ENCODE results near the gene SRSF4.
"Not testable (repeated sequence)": the region's sequence is repeated elsewhere in the genome, so short reads cannot be mapped to it uniquely, and the experiment has no call there.

SRSF4 gene

GRCh38 chr1:29181413-29182225, at the start of gene SRSF4:
SRSF4 (minus strand) TSS chr1:29181900; CDS start chr1:29181752, 148 bp downstream.
- peaks cover 5 to 13% of the 10 kb centered on the region in 2 donors for H3K36me3 ChIP-seq (ENCODE audit: control insufficient read depth in 1 of 2, insufficient read depth in 2 of 2, low read length in 2 of 2)
- H3K4me3 ChIP-seq (ENCODE audit: low read depth in 1 of 2, low read length in 2 of 2): peak within 1 kb of the TSS; percentile 78 to 87
- no peaks in the 10 kb centered on the region for H3K27me3 ChIP-seq (ENCODE audit: low read depth, low read length)
- H3K4me1 ChIP-seq (ENCODE audit: control insufficient read depth in 1 of 2, insufficient read depth in 2 of 2, low read length in 2 of 2): peaks cover 16 to 40% of the 10 kb centered on the region in 2 donors
- no peaks in the 10 kb centered on the region for H3K9me3 ChIP-seq (ENCODE audit: control insufficient read depth in 1 of 2, low read length in 2 of 2)
- H3K27ac ChIP-seq (ENCODE audit: low read length): peak within 1 kb of the TSS; percentile 99

DNA sequence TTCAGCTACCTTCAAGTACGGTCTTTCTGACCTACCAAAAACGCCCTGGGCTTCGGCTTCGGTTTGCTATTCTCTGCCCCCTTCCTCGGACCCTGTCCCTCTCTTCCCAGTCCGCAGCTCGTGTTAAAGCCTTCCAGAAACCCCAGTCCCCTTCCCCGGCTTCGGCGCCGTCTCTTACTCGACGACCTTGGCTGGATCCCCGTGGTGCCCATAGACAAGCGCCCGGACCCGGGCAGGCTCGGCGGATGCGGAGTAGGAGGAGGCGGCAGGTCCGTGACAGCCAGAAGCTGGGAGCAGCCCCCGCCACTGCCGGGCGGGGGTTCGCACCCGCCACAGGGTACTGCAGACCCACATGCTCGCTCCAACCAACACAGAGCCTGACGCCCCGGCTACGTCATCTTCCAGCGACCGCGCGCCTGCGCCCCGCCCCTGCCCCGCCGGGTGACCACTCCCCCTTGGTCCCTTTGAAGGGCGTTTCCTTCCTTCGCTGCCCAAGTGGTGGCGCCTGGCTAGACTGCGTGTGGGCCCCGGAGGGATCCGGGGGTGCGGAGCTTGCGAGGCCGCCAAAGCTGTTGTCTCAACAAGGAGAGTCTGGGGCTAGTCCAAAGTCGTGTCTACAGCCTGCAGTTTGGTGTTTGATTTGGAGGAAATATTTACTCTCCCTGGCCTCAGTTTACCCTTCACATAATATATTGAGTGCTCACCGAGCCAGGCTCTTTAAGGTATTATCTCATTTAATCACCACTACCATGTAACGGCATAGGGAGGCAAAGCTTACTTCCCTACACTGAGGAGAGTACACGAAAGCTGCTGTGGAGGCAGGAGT, 49.1 kb upstream of the SRSF4 start, which contains the start of gene MECR:
MECR (minus strand) TSS at position 382 of the 826 bp plus-strand sequence; CDS start at position 354, 28 bp downstream.
- Histone ChIP-seq H3K9me3 (ENCODE audit: control insufficient read depth in 1 of 2, low read length in 2 of 2) (no peaks in the 10 kb centered on the region), H3K27me3 (ENCODE audit: low read depth, low read length) (peaks cover 6% of the 10 kb centered on the region), H3K4me1 (ENCODE audit: control insufficient read depth in 1 of 2, insufficient read depth in 2 of 2, low read length in 2 of 2) (peaks cover 0 to 12% of the 10 kb centered on the region in 2 donors), H3K4me3 (ENCODE audit: low read depth in 1 of 2, low read length in 2 of 2) (peak within 1 kb of the TSS; percentile 72 to 92), H3K27ac (ENCODE audit: low read length) (peak within 1 kb of the TSS; percentile 19), H3K36me3 (ENCODE audit: control insufficient read depth in 1 of 2, insufficient read depth in 2 of 2, low read length in 2 of 2) (no peaks in the 10 kb centered on the region)

DNA sequence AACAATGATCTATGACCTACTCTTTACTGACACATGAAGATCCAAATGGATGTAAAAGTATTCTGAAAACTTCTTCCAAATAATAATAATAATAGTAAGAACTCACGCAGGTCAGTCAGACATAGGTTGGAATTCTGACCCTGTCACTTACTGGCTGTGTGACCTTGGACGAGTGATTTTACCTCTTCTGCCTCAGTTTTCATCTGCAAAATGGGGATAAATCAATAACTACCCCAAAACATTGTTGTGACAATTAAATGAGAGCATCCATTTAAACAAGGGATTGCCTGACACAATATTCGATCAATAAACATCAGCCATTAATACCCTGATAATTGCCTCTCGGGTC, 48.5 kb upstream of the SRSF4 start:
- H3K27me3 ChIP-seq (ENCODE audit: low read depth, low read length): peaks cover 6% of the 10 kb centered on the region
- peaks cover 0 to 12% of the 10 kb centered on the region in 2 donors for H3K4me1 ChIP-seq (ENCODE audit: control insufficient read depth in 1 of 2, insufficient read depth in 2 of 2, low read length in 2 of 2)
- peaks cover 0 to 1% of the 10 kb centered on the region in 2 donors for H3K36me3 ChIP-seq (ENCODE audit: control insufficient read depth in 1 of 2, insufficient read depth in 2 of 2, low read length in 2 of 2)
- H3K27ac ChIP-seq (ENCODE audit: low read length): peak overlapping the region; percentile 19
- peak overlapping the region; percentile 72 to 92 for H3K4me3 ChIP-seq (ENCODE audit: low read depth in 1 of 2, low read length in 2 of 2)
- H3K9me3 ChIP-seq (ENCODE audit: control insufficient read depth in 1 of 2, low read length in 2 of 2): no peaks in the 10 kb centered on the region

- Histone ChIP-seq H3K27me3 (ENCODE audit: low read depth, low read length) (no peaks in the 10 kb centered on the region), H3K4me1 (ENCODE audit: control insufficient read depth in 1 of 2, insufficient read depth in 2 of 2, low read length in 2 of 2) (peaks cover 0 to 12% of the 10 kb centered on the region in 2 donors), H3K4me3 (ENCODE audit: low read depth in 1 of 2, low read length in 2 of 2) (no peak overlapping the region), H3K27ac (ENCODE audit: low read length) (no peak overlapping the region), H3K36me3 (ENCODE audit: control insufficient read depth in 1 of 2, insufficient read depth in 2 of 2, low read length in 2 of 2) (peaks cover 7 to 10% of the 10 kb centered on the region in 2 donors), H3K9me3 (ENCODE audit: control insufficient read depth in 1 of 2, low read length in 2 of 2) (no peaks in the 10 kb centered on the region)
These were observed 45.8 kb upstream of the SRSF4 start for GRCh38 chr1:29227511-29227910.

DNA sequence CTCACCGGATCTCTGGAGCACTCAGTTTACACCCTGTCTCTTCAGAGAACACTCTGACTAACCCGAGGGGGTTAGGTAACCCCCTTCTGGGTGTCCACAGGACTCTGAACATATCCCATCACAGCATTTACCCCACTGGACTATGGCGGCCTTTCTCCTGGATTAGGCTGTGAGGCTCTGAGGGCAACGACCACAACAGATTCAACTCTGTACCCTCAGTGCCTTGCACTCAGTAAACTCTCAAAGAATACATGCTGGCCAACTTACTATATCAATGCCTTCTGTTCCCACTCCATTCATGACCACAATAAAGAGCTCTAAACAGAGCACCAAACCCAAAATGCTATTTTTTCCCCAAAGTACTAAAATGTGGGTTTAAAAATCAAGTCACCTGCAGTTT, 43.7 kb upstream of the SRSF4 start:
- H3K9me3 ChIP-seq (ENCODE audit: control insufficient read depth in 1 of 2, low read length in 2 of 2): no peaks in the 10 kb centered on the region
- H3K27ac ChIP-seq (ENCODE audit: low read length): no peak overlapping the region

GRCh38 chr1:29224356-29224837, 42.7 kb upstream of the SRSF4 start:
- Histone ChIP-seq H3K9me3 (ENCODE audit: control insufficient read depth in 1 of 2, low read length in 2 of 2) (no peaks in the 10 kb centered on the region), H3K4me3 (ENCODE audit: low read depth in 1 of 2, low read length in 2 of 2) (no peak overlapping the region), H3K27ac (ENCODE audit: low read length) (no peak overlapping the region), H3K27me3 (ENCODE audit: low read depth, low read length) (no peaks in the 10 kb centered on the region), H3K4me1 (ENCODE audit: control insufficient read depth in 1 of 2, insufficient read depth in 2 of 2, low read length in 2 of 2) (no peaks in the 10 kb centered on the region), H3K36me3 (ENCODE audit: control insufficient read depth in 1 of 2, insufficient read depth in 2 of 2, low read length in 2 of 2) (peaks cover 7 to 13% of the 10 kb centered on the region in 2 donors)

More for the DNA sequence above, 43.7 kb upstream of the SRSF4 start:
- H3K27me3 ChIP-seq (ENCODE audit: low read depth, low read length): no peaks in the 10 kb centered on the region
- no peak overlapping the region for H3K4me3 ChIP-seq (ENCODE audit: low read depth in 1 of 2, low read length in 2 of 2)
- peaks cover 0 to 9% of the 10 kb centered on the region in 2 donors for H3K4me1 ChIP-seq (ENCODE audit: control insufficient read depth in 1 of 2, insufficient read depth in 2 of 2, low read length in 2 of 2)
- peaks cover 7 to 11% of the 10 kb centered on the region in 2 donors for H3K36me3 ChIP-seq (ENCODE audit: control insufficient read depth in 1 of 2, insufficient read depth in 2 of 2, low read length in 2 of 2)

GRCh38 chr1:29223521-29223920, 41.8 kb upstream of the SRSF4 start:
- no peak overlapping the region for H3K4me3 ChIP-seq (ENCODE audit: low read depth in 1 of 2, low read length in 2 of 2)
- no peaks in the 10 kb centered on the region for H3K27me3 ChIP-seq (ENCODE audit: low read depth, low read length)
- H3K36me3 ChIP-seq (ENCODE audit: control insufficient read depth in 1 of 2, insufficient read depth in 2 of 2, low read length in 2 of 2): peaks cover 7 to 13% of the 10 kb centered on the region in 2 donors
- no peak overlapping the region for H3K27ac ChIP-seq (ENCODE audit: low read length)
- no peaks in the 10 kb centered on the region for H3K4me1 ChIP-seq (ENCODE audit: control insufficient read depth in 1 of 2, insufficient read depth in 2 of 2, low read length in 2 of 2)
- H3K9me3 ChIP-seq (ENCODE audit: control insufficient read depth in 1 of 2, low read length in 2 of 2): no peaks in the 10 kb centered on the region

DNA sequence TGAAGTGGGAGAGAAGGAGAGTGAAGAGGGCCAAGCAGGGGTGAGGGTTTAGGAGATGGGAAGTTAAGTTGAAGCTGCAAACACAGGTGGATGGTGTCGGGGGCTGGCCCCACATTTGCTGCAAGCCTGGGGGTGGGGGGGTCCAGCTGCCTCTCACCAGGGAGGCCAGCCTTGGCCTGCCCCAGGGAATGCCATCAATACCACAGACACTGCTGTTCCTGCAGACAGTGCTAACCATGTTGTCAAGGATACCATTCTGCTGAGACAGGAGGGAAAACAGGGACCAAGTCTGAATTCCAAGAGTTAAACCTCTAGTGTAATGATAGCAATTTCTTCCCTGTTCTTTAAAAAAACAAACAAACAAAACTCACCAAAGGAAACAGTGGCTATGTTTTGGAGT, 41.0 kb upstream of the SRSF4 start:
- Histone ChIP-seq H3K9me3 (ENCODE audit: control insufficient read depth in 1 of 2, low read length in 2 of 2) (no peaks in the 10 kb centered on the region), H3K27me3 (ENCODE audit: low read depth, low read length) (no peaks in the 10 kb centered on the region), H3K27ac (ENCODE audit: low read length) (no peak overlapping the region), H3K36me3 (ENCODE audit: control insufficient read depth in 1 of 2, insufficient read depth in 2 of 2, low read length in 2 of 2) (peaks cover 7 to 17% of the 10 kb centered on the region in 2 donors), H3K4me3 (ENCODE audit: low read depth in 1 of 2, low read length in 2 of 2) (no peak overlapping the region), H3K4me1 (ENCODE audit: control insufficient read depth in 1 of 2, insufficient read depth in 2 of 2, low read length in 2 of 2) (no peaks in the 10 kb centered on the region)

DNA sequence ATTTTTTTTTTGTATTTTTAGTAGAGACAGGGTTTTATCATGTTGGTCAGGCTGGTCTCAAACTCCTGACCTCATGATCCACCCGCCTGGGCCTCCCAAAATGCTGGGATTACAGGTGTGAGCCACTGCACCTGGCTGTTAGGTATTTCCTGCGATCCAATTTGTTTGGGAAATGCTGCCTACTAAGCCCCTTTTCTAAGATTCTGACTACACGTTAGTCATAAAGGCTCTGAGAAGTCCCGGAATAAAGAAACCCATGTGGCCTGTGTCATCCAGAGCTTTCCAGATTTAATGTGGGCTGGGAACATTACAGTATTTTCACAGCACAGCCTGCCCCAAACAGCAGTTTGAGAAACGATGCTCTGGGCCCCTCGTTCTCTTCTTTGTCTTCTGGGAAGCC, 40.6 kb upstream of the SRSF4 start:
- H3K27ac ChIP-seq (ENCODE audit: low read length); H3K4me3 ChIP-seq (ENCODE audit: low read depth in 1 of 2, low read length in 2 of 2); H3K27me3 ChIP-seq (ENCODE audit: low read depth, low read length); H3K4me1 ChIP-seq (ENCODE audit: control insufficient read depth in 1 of 2, insufficient read depth in 2 of 2, low read length in 2 of 2); H3K9me3 ChIP-seq (ENCODE audit: control insufficient read depth in 1 of 2, low read length in 2 of 2): not testable (repeated sequence)
- peaks cover 7 to 17% of the 10 kb centered on the region in 2 donors for H3K36me3 ChIP-seq (ENCODE audit: control insufficient read depth in 1 of 2, insufficient read depth in 2 of 2, low read length in 2 of 2)

DNA sequence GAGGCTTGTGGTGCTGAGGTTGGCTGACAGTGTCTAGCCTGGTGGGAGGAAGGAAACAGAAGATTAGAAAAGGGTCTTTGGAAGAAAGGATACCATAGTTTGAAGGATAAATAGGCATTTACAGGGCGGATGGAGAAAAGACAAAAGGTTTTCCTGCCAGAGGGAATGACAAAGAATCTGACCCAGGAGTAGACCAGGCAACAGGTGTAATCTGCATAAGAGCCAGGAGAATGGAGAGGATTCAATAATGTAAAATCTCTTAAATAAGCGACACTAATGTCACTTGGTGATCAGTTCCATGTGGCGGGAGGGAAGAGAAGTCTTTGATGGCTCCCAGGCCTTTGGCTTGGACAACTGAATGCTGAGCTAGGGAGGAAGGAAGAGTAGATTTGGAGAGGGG, 39.6 kb upstream of the SRSF4 start:
- Histone ChIP-seq H3K9me3 (ENCODE audit: control insufficient read depth in 1 of 2, low read length in 2 of 2) (no peaks in the 10 kb centered on the region), H3K27me3 (ENCODE audit: low read depth, low read length) (no peaks in the 10 kb centered on the region), H3K4me1 (ENCODE audit: control insufficient read depth in 1 of 2, insufficient read depth in 2 of 2, low read length in 2 of 2) (no peaks in the 10 kb centered on the region), H3K4me3 (ENCODE audit: low read depth in 1 of 2, low read length in 2 of 2) (no peak overlapping the region), H3K27ac (ENCODE audit: low read length) (no peak overlapping the region), H3K36me3 (ENCODE audit: control insufficient read depth in 1 of 2, insufficient read depth in 2 of 2, low read length in 2 of 2) (peaks cover 7 to 19% of the 10 kb centered on the region in 2 donors)

DNA sequence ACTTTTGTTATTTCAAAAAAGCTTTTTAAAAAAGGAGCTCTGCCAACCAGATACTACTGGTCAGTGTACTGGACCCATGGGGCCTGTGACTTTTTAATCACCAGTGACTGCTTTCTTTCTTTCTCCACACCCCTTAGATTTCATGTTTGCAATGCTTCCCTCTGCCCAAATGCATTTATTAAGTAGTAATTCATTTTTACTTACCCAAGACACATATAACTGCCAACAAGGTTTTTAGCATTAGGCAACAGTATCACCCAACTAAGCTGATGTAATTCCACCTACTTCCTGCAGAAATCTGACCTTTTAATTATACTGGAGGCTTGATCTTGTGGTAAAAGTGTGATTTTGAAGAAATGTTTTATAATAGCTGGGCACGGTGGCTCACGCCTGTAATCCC, 36.5 kb upstream of the SRSF4 start:
- no peaks in the 10 kb centered on the region for H3K4me1 ChIP-seq (ENCODE audit: control insufficient read depth in 1 of 2, insufficient read depth in 2 of 2, low read length in 2 of 2)
- no peaks in the 10 kb centered on the region for H3K9me3 ChIP-seq (ENCODE audit: control insufficient read depth in 1 of 2, low read length in 2 of 2)
- H3K27ac ChIP-seq (ENCODE audit: low read length): no peak overlapping the region
- no peak overlapping the region for H3K4me3 ChIP-seq (ENCODE audit: low read depth in 1 of 2, low read length in 2 of 2)
- peaks cover 13 to 19% of the 10 kb centered on the region in 2 donors for H3K36me3 ChIP-seq (ENCODE audit: control insufficient read depth in 1 of 2, insufficient read depth in 2 of 2, low read length in 2 of 2)
- H3K27me3 ChIP-seq (ENCODE audit: low read depth, low read length): no peaks in the 10 kb centered on the region

All from muscle layer of duodenum (tissue), 2 donors.